Caki2 (cell line): ENCODE results near the gene FYN. TPM values are rescaled to one million over a fixed set of nuclear protein-coding genes. Genes with fewer than 3 reads are reported as not detected.
"Not testable (repeated sequence)": the region's sequence is repeated elsewhere in the genome, so short reads cannot be mapped to it uniquely, and the experiment has no call there.

Source experiments
- DNase-seq: peaks from one replicate; pipeline ENCODE4 v3.0.0-alpha.2; 2015; ENCODE audit warnings: low read depth
- in situ Hi-C: cut with HindIII; loops from 2 replicates; pipeline ENCODE4 v1.10.0; 2016; ENCODE audit warnings: low sequenced_read_pairs, low pct_unique_long_range_greater_than_20kb, mixed read lengths
- total RNA-seq: library from RNA; depleted of rRNA; stranded (reverse); fragments of >200 nt; shearing (Covaris generic); gene quantifications from 2 replicates; pipeline ENCODE4 v1.2.3, GENCODE V29; 2014; ENCODE audit warnings: low replicate concordance

The FYN gene
- total RNA-seq, 1 experiment from 2014 or later, result not detected

GRCh38 chr6:111842271-111842822 lies 30.9 kb downstream of the FYN start:
- in situ Hi-C loops, result no loop called here
- DNase-seq, result no peak

GRCh38 chr6:111841822-111842221 lies 31.4 kb downstream of the FYN start:
- in situ Hi-C loops, result no loop called here
- no peak for DNase-seq

DNA sequence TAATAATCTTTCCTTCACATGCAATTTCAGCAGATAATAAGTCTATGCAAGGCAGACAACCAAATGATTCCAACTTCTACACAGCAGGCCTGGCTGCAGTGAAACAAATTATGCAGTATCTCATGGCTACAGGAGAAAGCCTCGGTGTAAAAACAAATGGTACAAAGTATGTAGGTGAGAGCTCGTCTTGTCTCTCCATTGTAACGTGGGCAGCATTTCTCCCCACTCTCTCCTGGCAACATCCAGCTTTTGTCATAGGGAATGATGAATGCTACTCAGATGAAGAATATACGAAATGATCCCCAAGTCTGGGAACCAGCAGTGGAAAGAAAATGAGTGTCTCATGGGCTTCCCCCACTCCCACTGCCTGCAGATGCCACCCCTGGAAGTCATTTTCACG lies 32.4 kb downstream of the FYN start:
- in situ Hi-C loops, result no loop called here
- DNase-seq, result no peak

GRCh38 chr6:111838749-111839484 lies 34.3 kb downstream of the FYN start:
- in situ Hi-C loops, result no loop called here
- no peak for DNase-seq

DNA sequence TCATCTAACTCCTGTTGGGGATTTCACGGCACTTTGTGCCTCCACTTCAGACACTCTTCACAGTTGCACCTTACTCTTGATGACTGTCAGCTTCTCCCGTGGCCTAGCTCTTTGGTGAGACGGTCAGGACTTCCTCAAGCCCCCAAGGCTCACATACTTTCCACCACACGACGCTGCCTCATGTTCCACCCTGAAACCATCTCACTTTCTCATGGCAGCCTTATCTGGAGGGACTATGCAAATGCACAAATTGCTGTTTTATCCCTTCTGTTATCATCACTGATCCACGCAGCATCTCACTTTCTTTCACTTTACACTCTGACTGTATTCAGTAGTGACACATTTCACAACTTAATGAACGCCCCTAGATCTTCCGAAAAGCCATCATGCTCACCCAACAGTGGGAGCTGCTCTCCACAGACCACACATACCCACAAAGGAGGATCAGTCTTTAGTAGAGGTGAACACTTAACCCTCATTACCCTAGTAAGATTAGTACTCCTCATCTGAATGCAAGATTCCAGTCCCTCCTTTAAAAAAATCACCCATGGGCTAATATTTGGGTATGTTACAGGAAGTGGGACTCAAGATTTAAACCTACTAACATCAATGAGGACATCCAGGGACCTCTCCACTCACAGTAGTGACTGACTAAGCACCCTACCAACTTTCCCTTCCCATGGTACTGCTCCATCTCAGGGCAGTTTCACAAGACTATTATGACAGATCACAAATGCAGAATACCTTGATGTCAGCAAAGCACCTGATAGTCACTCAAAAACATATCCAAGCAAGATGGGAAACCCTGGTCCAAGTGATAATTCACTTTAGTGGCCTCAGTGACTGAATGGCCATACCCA lies 35.4 kb downstream of the FYN start:
- DNase-seq, result no peak

GRCh38 chr6:111837007-111837406 lies 36.2 kb downstream of the FYN start:
- no peak for DNase-seq
- in situ Hi-C loops, result no loop called here

More for the DNA sequence above, 35.4 kb downstream of the FYN start:
- in situ Hi-C loops, result no loop called here

DNA sequence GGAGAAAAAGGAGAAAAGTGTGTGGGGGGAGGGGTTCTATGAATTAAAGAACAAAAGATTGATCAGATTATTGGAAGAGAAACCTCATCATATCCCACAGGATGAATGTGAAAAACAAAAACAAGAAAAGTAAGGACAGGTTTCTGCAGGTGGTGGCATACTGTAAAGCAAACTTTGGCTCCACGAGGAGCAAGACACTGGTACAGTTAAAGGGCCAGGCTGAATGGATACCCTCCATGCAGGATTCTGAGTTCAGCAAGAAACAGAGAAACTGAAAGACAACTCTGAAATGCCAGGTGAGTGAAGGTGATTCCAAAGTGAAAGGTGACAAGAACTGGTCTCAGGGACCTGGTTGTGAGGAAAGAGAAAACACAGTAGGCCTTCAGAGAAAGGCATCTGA lies 37.4 kb downstream of the FYN start:
- in situ Hi-C loops, result no loop called here
- DNase-seq, result no peak

DNA sequence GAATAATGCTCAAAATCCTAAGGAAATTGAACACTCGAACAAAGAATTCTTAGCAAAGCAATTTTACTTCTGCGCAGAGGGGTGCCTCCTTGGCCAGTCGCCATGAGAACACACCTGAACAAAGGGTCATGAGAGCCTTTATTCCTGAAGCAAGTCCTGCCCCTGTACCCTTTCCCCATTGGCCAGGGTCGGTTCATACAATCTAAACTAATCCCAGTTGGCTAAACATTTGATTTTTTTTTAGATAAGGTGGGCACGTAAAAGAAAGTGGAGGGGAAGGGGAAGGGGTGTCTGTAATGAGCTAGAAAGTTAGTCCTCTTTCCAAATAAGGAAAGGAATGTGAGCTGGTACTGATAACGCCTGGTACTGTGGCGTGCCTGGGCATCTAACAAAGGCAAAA lies 37.9 kb downstream of the FYN start:
- in situ Hi-C loops, DNase-seq: not testable (repeated sequence)

DNA sequence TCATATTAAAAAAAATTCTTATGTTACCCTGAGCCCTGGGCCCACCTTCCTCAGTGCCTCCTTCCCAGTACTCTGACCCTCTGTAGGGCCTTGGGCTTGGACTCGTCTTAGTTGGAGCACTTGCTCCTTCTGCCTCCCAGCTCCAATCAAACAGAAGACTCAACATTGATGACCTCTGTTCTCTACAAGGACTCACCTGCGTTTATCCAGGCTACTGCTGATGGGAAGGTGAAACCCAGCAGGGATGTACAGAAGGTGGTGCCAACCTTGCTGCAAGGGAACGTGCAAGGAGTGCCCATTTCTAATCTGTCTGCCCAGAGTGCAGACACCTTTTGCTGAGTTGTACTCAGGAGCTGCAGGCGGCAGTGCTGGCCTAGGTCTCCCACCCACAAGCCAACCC lies 38.9 kb downstream of the FYN start:
- DNase-seq, result no peak
- in situ Hi-C loops, result no loop called here

GRCh38 chr6:111832833-111833418 lies 40.3 kb downstream of the FYN start:
- DNase-seq, result no peak
- in situ Hi-C loops, result no loop called here

DNA sequence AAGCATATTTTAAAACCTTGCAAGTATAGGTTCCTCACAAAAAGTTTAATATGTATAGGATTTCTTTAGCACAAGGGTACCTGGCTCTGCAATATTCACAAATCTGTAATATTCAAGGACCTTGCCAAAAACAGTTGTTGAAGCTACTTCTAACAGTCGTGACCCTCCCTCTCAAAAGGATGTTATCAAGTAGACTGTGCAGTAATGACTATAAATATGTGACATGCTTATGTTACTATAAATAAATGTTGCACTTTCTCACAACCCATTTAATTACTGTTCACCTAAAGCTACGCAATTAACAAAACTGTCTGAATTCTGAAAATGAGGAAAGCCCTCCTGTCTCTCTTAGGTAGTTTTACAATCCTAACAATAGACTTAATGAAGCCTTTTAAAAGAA lies 41.8 kb downstream of the FYN start:
- DNase-seq, result no peak
- in situ Hi-C loops, result no loop called here

- in situ Hi-C loops, result no loop called here
- no peak for DNase-seq
These were observed 43.3 kb downstream of the FYN start for GRCh38 chr6:111829998-111830397.

- in situ Hi-C loops, result no loop called here
- no peak for DNase-seq
These were observed 43.7 kb downstream of the FYN start for GRCh38 chr6:111829581-111829980.

- in situ Hi-C loops, result no loop called here
These were observed 44.4 kb downstream of the FYN start for GRCh38 chr6:111828809-111829208.

DNA sequence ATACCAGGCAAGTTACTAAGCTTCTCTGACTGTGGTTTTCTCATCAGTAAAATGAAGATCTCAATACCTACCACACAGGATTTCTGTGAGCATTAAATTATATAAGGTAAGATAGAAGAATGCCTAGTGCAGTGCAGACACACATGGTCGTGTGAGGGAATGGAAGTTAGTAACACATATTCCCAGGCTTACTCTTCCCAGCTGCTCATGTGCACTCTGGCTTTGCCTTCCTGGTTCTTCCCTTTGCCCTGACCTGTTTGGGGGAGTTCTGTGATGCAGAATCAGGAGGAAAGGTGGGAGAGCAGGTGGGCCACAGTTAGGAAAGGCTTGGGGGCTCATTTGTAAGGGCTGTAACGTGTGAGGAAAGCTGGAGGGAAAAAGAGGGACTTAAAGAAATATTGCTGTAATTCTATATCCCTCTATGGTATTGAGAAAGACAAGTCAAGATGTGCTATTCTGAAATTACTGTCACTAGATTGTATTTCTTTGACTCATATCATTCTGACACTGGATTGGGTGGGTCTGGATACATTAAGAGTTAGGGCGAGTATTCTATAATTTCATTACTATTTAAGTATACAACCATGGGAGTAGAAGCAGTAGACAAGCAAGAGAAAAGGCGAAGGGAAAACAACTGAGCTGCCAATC lies 47.7 kb downstream of the FYN start:
- in situ Hi-C loops, result no loop called here
- DNase-seq, result no peak

More at GRCh38 chr6:111828809-111829208, 44.4 kb downstream of the FYN start:
- DNase-seq, result no peak

GRCh38 chr6:111824608-111825337 lies 48.5 kb downstream of the FYN start:
- no peak for DNase-seq
- in situ Hi-C loops, result no loop called here

GRCh38 chr6:111823831-111824607 lies 49.2 kb downstream of the FYN start:
- in situ Hi-C loops, result no loop called here

More at GRCh38 chr6:111823831-111824607, 49.2 kb downstream of the FYN start:
- DNase-seq, result no peak
